ENCODE results near the gene PCARE. TPM values are rescaled to one million over a fixed set of nuclear protein-coding genes. Genes with fewer than 3 reads are reported as not detected.

The PCARE gene
- total RNA-seq, 1 experiment from 2014 or later: not detected

- no TSS peak for BruUV-seq (replicated peaks)
- Histone ChIP-seq H3K36me3 (ENCODE audit: control insufficient read depth, insufficient read depth, low read length) (no peaks in the 10 kb centered on the region), H3K4me1 (ENCODE audit: control insufficient read depth, insufficient read depth, low read length) (no peaks in the 10 kb centered on the region; the same call in 1 of the 2 replicates), H3K4me3 (ENCODE audit: low read depth in 2 of 2, low read length in 2 of 2) (no peak overlapping the region), H3K27ac (ENCODE audit: low read length) (no peak overlapping the region), H3K27me3 (ENCODE audit: control insufficient read depth, insufficient read depth, low read length) (no peaks in the 10 kb centered on the region), H3K9me3 (ENCODE audit: control insufficient read depth, insufficient read depth, low read depth, low read length) (no peaks in the 10 kb centered on the region)
- CTCF ChIA-PET: no interaction called here
- no peak for DNase-seq (ENCODE audit: low read depth, low spot score)
- TF ChIP-seq, protein P1, sequence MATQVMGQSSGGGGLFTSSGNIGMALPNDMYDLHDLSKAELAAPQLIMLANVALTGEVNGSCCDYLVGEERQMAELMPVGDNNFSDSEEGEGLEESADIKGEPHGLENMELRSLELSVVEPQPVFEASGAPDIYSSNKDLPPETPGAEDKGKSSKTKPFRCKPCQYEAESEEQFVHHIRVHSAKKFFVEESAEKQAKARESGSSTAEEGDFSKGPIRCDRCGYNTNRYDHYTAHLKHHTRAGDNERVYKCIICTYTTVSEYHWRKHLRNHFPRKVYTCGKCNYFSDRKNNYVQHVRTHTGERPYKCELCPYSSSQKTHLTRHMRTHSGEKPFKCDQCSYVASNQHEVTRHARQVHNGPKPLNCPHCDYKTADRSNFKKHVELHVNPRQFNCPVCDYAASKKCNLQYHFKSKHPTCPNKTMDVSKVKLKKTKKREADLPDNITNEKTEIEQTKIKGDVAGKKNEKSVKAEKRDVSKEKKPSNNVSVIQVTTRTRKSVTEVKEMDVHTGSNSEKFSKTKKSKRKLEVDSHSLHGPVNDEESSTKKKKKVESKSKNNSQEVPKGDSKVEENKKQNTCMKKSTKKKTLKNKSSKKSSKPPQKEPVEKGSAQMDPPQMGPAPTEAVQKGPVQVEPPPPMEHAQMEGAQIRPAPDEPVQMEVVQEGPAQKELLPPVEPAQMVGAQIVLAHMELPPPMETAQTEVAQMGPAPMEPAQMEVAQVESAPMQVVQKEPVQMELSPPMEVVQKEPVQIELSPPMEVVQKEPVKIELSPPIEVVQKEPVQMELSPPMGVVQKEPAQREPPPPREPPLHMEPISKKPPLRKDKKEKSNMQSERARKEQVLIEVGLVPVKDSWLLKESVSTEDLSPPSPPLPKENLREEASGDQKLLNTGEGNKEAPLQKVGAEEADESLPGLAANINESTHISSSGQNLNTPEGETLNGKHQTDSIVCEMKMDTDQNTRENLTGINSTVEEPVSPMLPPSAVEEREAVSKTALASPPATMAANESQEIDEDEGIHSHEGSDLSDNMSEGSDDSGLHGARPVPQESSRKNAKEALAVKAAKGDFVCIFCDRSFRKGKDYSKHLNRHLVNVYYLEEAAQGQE (IDR thresholded peaks at IDR 0.05; ENCODE audit: insufficient read depth in 1 of 2, low read depth in 2 of 2, low read length in 1 of 2): no peak
- TF ChIP-seq CTCF (IDR thresholded peaks at IDR 0.05): no peak
- no peak for ATAC-seq
- in situ Hi-C loops (cut with HindIII; ENCODE audit: low pct_unique_long_range_greater_than_20kb, low sequenced_read_pairs) (no loop called here), intact Hi-C loops (cut with micrococcal nuclease; ENCODE audit: unreplicated experiment) (no loop called here)
- POLR2A ChIA-PET: no interaction called here
Observed at GRCh38 chr2:29064746-29065067, 9.6 kb downstream of the PCARE start.

GRCh38 chr2:29064346-29064715 lies 10.0 kb downstream of the PCARE start:
- DNase-seq (ENCODE audit: low read depth, low spot score) (no peak), ATAC-seq (no peak)
- Histone ChIP-seq H3K4me1 (ENCODE audit: control insufficient read depth, insufficient read depth, low read length) (no peaks in the 10 kb centered on the region; the same call in 1 of the 2 replicates), H3K27me3 (ENCODE audit: control insufficient read depth, insufficient read depth, low read length) (no peaks in the 10 kb centered on the region), H3K4me3 (ENCODE audit: low read depth in 2 of 2, low read length in 2 of 2) (no peak overlapping the region), H3K36me3 (ENCODE audit: control insufficient read depth, insufficient read depth, low read length) (no peaks in the 10 kb centered on the region), H3K27ac (ENCODE audit: low read length) (no peak overlapping the region), H3K9me3 (ENCODE audit: control insufficient read depth, insufficient read depth, low read depth, low read length) (no peaks in the 10 kb centered on the region)
- no TSS peak for BruUV-seq (replicated peaks)
- POLR2A ChIA-PET: no interaction called here
- CTCF ChIA-PET: no interaction called here
- intact Hi-C loops (cut with micrococcal nuclease; ENCODE audit: unreplicated experiment): no loop called here
- TF ChIP-seq, protein P1 (IDR thresholded peaks at IDR 0.05; ENCODE audit: insufficient read depth in 1 of 2, low read depth in 2 of 2, low read length in 1 of 2): no peak
- TF ChIP-seq TCF7L2 (IDR thresholded peaks at IDR 0.05; ENCODE audit: low read depth, low read length) (no peak), POLR2AphosphoS5 (IDR thresholded peaks at IDR 0.05; ENCODE audit: low read depth, low read length) (no peak), CTCF (IDR thresholded peaks at IDR 0.05) (no peak), SIN3A (IDR thresholded peaks at IDR 0.05; ENCODE audit: borderline replicate concordance, insufficient read depth, low read depth, low read length) (no peak)
- in situ Hi-C loops (cut with HindIII; ENCODE audit: low pct_unique_long_range_greater_than_20kb, low sequenced_read_pairs): no loop called here
